ENCODE results near the gene STARD3NL. TPM values are rescaled to one million over a fixed set of nuclear protein-coding genes. Genes with fewer than 3 reads are reported as not detected.

The STARD3NL gene
- total RNA-seq, 2 donors from 2014 or later = 48.6 to 58.3 TPM

GRCh38 chr7:38276096-38276877, 98.2 kb downstream of the STARD3NL start:
- H3K36me3 ChIP-seq (ENCODE audit: control insufficient read depth, insufficient read depth, low read length) = no peaks in the 10 kb centered on the region
- no peak overlapping the region for H3K27ac Mint-ChIP-seq
- no peaks in the 10 kb centered on the region for H3K36me3 Mint-ChIP-seq (ENCODE audit: low read depth)
- H3K9me3 Mint-ChIP-seq = no peaks in the 10 kb centered on the region
- H3K4me1 ChIP-seq (ENCODE audit: control insufficient read depth, insufficient read depth, low read length) = no peaks in the 10 kb centered on the region
- no peak overlapping the region for H3K4me3 ChIP-seq (ENCODE audit: low read length)
- H3K9ac ChIP-seq (ENCODE audit: extremely low read depth, low read length, poor library complexity, severe bottlenecking) = no peak overlapping the region
- H3K27me3 ChIP-seq (ENCODE audit: control insufficient read depth, insufficient read depth, low read length, poor library complexity, severe bottlenecking) = no peaks in the 10 kb centered on the region
- no peak overlapping the region for H3K4me3 Mint-ChIP-seq
- no peak for DNase-seq
- no peak for TF ChIP-seq CTCF (conservative IDR thresholded peaks at IDR 0.05)
- 60 to 87% methylated on average over 1 to 6 of the region's 6 CpGs for WGBS, 2 experiments (ENCODE audit: insufficient coverage in 1 of 2, insufficient read length in 1 of 2)
- peaks cover 2% of the 10 kb centered on the region for H3K4me1 Mint-ChIP-seq
- no peak overlapping the region for H3K27ac ChIP-seq (ENCODE audit: low read depth, low read length)
- H3K9me3 ChIP-seq (ENCODE audit: control insufficient read depth, low read length) = no peaks in the 10 kb centered on the region
- H3K27me3 Mint-ChIP-seq (ENCODE audit: insufficient read depth) = no peaks in the 10 kb centered on the region

GRCh38 chr7:38280000-38280399, 102.0 kb downstream of the STARD3NL start:
- no peak for TF ChIP-seq CTCF (conservative IDR thresholded peaks at IDR 0.05)
- peaks cover 6% of the 10 kb centered on the region for H3K4me1 Mint-ChIP-seq
- no peak overlapping the region for H3K27ac ChIP-seq (ENCODE audit: low read depth, low read length)
- no peaks in the 10 kb centered on the region for H3K9me3 ChIP-seq (ENCODE audit: control insufficient read depth, low read length)
- H3K9ac ChIP-seq (ENCODE audit: extremely low read depth, low read length, poor library complexity, severe bottlenecking) = no peak overlapping the region
- no peaks in the 10 kb centered on the region for H3K36me3 Mint-ChIP-seq (ENCODE audit: low read depth)
- no peak overlapping the region for H3K4me3 ChIP-seq (ENCODE audit: low read length)
- H3K27me3 ChIP-seq (ENCODE audit: control insufficient read depth, insufficient read depth, low read length, poor library complexity, severe bottlenecking) = peaks cover under 1% of the 10 kb centered on the region
- no peak overlapping the region for H3K4me3 Mint-ChIP-seq
- no peaks in the 10 kb centered on the region for H3K4me1 ChIP-seq (ENCODE audit: control insufficient read depth, insufficient read depth, low read length)
- 92% methylated on average over 1 of the region's 1 CpG; no CpG with 5 or more reads in 1 of the 2 experiments for WGBS, 2 experiments (ENCODE audit: insufficient coverage in 1 of 2, insufficient read length in 1 of 2)
- DNase-seq = no peak
- no peaks in the 10 kb centered on the region for H3K9me3 Mint-ChIP-seq
- no peaks in the 10 kb centered on the region for H3K36me3 ChIP-seq (ENCODE audit: control insufficient read depth, insufficient read depth, low read length)
- no peak overlapping the region for H3K27ac Mint-ChIP-seq
- H3K27me3 Mint-ChIP-seq (ENCODE audit: insufficient read depth) = no peaks in the 10 kb centered on the region
